ENCODE measurements around the gene USP9X.
A peak's percentile ranks its signal among the peaks of the same experiment; 100 is the strongest.
"Not testable (repeated sequence)": the region's sequence is repeated elsewhere in the genome, so short reads cannot be mapped to it uniquely, and the experiment has no call there.

USP9X gene, protein sequence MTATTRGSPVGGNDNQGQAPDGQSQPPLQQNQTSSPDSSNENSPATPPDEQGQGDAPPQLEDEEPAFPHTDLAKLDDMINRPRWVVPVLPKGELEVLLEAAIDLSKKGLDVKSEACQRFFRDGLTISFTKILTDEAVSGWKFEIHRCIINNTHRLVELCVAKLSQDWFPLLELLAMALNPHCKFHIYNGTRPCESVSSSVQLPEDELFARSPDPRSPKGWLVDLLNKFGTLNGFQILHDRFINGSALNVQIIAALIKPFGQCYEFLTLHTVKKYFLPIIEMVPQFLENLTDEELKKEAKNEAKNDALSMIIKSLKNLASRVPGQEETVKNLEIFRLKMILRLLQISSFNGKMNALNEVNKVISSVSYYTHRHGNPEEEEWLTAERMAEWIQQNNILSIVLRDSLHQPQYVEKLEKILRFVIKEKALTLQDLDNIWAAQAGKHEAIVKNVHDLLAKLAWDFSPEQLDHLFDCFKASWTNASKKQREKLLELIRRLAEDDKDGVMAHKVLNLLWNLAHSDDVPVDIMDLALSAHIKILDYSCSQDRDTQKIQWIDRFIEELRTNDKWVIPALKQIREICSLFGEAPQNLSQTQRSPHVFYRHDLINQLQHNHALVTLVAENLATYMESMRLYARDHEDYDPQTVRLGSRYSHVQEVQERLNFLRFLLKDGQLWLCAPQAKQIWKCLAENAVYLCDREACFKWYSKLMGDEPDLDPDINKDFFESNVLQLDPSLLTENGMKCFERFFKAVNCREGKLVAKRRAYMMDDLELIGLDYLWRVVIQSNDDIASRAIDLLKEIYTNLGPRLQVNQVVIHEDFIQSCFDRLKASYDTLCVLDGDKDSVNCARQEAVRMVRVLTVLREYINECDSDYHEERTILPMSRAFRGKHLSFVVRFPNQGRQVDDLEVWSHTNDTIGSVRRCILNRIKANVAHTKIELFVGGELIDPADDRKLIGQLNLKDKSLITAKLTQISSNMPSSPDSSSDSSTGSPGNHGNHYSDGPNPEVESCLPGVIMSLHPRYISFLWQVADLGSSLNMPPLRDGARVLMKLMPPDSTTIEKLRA (N-terminal part only)

DNA sequence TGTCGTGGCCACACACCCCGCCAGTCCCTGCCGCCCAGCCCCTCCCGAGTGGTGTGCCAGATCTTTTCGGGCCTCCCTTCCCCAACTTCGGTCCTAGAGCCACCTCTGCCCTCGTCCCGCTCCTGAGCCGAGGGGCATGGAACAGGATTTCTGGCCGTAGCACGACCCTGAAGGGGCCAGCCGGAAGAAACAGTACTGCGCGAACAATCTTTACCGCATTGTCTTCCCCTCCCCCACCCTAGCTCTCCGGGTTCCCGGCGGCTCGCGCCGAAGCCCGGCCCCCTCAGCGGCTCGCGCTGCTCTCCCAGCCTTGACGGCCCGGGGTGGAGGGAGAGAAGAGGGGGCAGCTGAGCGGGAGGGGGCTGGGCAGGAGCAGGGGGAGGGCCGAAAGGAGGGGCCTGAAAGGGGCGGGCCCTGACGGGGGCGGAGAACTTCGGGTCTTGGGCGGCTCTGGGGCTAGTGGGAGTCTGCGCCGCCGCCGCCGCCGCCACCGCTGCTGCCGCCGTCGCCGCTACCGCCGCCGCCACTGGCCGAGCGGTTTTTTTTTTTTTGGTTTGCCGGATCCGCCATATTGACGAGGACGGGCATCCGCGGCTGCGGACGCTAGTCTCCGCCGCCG is at the start of gene USP9X:
Gene USP9X (plus strand): TSS at position 553 of the 619 bp plus-strand sequence. CDS start 38,184 bp downstream, outside the sequence.
- peak; percentile 74 to 90 for DNase-seq (ENCODE audit: low read depth in 2 of 2)

- DNase-seq (ENCODE audit: low read depth in 2 of 2) = no peak
Measured at GRCh38 chrX:41035582-41035981, 49.7 kb upstream of the USP9X start.

GRCh38 chrX:41036668-41037326 is 48.4 kb upstream of the USP9X start:
- DNase-seq (ENCODE audit: low read depth in 2 of 2) = no peak

GRCh38 chrX:41043196-41043595 is 42.0 kb upstream of the USP9X start:
- DNase-seq (ENCODE audit: low read depth in 2 of 2) = no peak

DNA sequence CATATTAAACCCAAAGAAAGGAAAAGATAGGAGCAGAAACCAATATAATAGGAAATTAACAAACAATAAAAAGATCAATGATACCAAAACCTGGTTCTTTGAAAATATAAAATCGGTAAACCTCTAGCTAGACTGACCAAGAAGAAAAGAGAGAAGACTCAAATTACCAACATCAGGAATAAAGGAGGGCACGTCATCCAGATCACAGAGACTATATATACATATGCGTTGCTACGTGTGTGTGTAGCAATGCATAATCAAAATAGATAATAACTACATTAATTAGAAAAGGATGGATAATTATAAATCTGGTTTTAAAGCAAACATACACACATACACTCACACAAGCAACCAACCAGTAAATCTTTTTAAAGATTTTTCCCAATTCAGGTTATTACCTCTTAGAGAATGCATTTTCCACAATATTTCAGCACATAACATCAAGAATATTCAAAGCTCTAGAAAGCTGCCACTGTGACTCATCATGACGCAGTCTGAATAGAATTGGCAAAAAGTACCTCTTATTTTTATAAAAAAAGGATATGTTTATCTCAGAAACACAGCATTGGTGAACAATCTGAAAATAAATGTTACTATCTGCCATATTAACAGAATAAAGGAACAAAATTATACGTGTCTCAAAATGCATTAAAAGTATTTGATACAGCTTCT is 41.4 kb upstream of the USP9X start:
- DNase-seq (ENCODE audit: low read depth in 2 of 2) = no peak

GRCh38 chrX:41045960-41046567 is 39.2 kb upstream of the USP9X start:
- DNase-seq (ENCODE audit: low read depth in 2 of 2) = no peak

- DNase-seq (ENCODE audit: low read depth in 2 of 2) = no peak
Measured at GRCh38 chrX:41047878-41048534, 37.2 kb upstream of the USP9X start.

- no peak for DNase-seq (ENCODE audit: low read depth in 2 of 2)
Measured at GRCh38 chrX:41050359-41050758, 34.9 kb upstream of the USP9X start.

- DNase-seq (ENCODE audit: low read depth in 2 of 2) = no peak
Measured at GRCh38 chrX:41051288-41051687, 34.0 kb upstream of the USP9X start.

DNA sequence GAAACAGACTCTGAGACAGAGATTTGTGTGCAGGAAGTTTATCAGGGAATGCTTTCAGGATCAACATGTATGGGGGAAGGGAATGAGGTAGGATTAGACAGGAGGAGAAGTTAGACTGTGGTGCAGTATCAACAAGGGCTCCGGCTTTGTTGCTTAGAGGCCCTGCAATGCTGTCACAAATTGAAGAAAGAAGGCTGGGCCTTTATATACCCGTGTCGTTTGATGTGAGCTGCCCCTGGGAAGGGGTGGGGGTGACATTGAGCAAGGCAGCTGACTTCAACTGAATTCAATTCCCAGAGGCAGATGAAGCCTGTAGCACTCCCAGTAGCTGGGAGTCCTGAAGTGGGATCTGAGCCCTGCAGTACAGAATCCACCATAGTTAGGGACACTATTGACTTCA is 29.5 kb upstream of the USP9X start:
- no peak for DNase-seq (ENCODE audit: low read depth in 2 of 2)

DNA sequence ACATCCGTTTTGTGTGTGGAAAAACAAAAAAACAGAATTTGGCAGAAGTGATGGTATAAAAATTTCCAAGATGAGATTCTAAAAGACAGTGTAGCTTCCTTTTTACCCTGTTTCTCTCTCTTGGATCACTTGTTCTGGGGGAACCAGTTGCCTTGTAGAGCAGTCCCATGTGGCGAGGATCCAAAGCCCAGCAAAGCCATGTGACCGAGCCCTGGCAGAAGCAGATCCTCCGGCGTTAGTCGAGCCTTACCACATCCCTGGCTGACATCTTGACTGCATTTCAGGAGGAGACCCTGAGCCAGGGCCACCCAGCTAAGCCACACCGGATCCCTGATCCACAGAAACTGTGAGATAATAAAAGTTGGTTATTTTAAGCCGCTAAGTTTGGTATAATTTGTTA is 22.0 kb upstream of the USP9X start:
- not testable (repeated sequence) for DNase-seq (ENCODE audit: low read depth in 2 of 2)

DNA sequence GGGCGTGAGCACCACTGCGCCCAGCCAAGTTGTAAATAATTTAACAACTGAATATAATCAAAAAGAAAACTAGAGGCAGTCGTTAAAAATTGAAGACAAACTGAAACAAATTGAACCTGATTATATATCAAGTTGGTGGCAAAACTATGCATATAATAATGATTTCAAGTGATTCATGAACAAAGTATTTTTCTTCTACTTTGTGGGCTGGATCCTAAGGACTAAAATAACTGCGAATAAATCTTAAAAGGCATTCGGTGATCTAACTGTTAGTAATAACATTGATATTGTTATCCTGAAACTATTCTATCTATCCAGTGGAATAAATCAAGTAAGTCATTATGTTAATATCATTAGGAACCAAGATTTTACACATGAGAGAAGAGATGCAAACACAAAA is 21.2 kb upstream of the USP9X start:
- no peak for DNase-seq (ENCODE audit: low read depth in 2 of 2)

- no peak for DNase-seq (ENCODE audit: low read depth in 2 of 2)
Measured at GRCh38 chrX:41066391-41066790, 18.9 kb upstream of the USP9X start.

- no peak for DNase-seq (ENCODE audit: low read depth in 2 of 2)
Measured at GRCh38 chrX:41066969-41067368, 18.3 kb upstream of the USP9X start.

- no peak for DNase-seq (ENCODE audit: low read depth in 2 of 2)
Measured at GRCh38 chrX:41067721-41068120, 17.5 kb upstream of the USP9X start.

DNA sequence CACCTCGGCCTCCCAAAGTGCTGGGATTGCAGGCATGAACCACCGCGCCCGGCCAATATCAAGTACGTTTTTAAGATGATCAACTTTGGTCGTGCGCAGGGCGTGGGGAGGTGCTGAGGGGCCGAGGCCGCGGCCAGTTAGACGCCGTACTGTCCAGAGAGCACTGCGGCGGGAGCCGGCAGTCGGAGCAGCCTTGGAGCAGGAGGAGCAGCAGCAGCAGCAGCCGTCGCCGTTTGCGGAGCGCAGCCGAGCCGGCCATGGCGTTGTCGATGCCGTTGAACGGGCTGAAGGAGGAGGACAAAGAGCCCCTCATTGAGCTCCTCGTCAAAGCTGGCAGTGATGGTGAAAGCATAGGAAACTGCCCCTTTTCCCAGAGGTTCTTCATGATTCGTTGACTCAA is 8.5 kb upstream of the USP9X start:
- DNase-seq (ENCODE audit: low read depth in 2 of 2) = no peak

DNA sequence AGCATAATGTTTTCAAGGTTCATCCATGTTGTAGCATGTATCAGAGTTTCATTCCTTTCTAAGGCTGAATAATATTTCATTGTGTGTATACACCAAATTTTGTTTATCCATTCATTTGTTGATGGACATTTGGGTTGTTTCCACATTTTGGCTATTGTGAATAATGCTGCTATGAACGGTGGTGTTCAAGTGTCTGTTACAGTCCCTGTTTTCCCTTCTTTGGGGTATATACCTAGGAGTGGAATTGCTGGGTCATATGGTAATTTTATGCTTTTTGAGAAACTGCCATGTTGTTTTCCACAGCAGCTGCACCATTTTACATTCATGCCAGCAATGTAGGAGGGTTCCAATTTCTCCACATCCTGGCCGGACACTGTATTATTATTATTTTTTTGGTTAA is 3.4 kb upstream of the USP9X start:
- no peak for DNase-seq (ENCODE audit: low read depth in 2 of 2)

DNA sequence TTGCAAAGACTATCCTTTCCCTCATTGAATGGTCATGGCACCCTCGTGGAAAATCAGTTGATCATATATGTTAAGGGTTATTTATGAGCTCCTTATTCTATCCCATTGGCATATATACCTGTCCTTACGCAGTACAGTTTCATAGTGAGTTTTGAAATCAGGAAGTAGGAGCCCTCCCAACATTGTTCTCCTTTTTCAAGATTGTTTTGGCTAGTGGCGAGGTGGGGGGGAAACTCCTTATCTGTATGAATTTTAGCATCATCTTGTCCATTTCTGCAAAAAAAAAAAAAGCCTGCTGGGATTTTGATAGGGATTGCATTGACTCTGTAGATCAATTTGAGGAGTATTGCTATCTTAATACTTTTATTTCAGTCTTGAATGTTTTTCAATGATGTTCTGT is 2.5 kb upstream of the USP9X start:
- DNase-seq (ENCODE audit: low read depth in 2 of 2) = no peak

DNA sequence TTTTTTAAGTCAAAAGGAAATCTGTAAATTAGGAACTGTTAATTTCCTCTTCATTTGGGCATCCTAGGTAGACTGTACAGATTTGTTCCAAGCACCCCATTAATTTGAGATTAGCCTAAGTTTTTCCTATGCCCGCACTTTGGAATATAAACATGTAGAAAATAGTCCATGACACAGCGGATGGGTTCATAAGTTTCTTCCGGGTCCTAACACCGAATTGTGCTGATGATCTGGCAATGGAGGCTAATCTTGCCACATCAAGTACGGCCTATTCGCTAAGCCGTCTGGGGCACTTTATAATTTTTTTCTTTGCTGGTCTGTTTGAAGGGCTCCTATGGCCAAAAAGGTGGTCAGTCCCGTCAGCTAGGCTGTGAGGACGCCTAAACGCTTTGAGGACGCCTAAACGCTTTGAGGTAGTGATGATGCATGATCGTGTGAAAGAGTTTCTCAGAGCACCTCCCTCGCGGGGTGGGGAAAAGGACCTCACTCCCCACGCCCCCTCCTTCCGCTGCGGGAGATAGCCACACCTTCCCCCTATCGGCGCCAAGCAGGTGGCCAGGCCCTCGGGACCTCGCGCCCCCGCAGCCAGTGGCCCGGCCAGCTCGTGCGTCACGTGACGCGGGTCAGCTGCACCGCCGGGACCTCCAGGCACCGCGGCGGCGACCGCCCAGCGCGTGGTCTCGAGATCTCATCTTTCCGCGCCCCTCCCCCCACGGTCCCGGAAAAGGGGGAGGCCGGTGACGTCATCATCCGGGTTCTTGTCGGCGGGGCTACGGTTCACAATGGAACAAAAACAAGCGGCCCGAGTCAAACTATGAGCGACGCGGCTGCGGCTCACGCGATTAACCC is 977 bp upstream of the USP9X start:
- DNase-seq (ENCODE audit: low read depth in 2 of 2) = peak; percentile 89 to 96
